HPDE6-E6E7 (cell line): ENCODE data around the gene MMP24.

Experiments
- DNase-seq: peaks from one replicate; pipeline ENCODE4 v3.0.0; 2011; ENCODE audit warnings: missing footprints; ENCODE audit errors: extremely low spot score

The MMP24 gene

GRCh38 chr20:35279040-35279439 is 52.5 kb downstream of the MMP24 start:
- DNase-seq: no peak

- DNase-seq: no peak
Observed at GRCh38 chr20:35279533-35280174, 53.2 kb downstream of the MMP24 start.

GRCh38 chr20:35280523-35280922 is 54.0 kb downstream of the MMP24 start:
- no peak for DNase-seq

GRCh38 chr20:35281506-35282101 is 55.1 kb downstream of the MMP24 start:
- no peak for DNase-seq

- no peak for DNase-seq
Observed at GRCh38 chr20:35283441-35284266, 57.2 kb downstream of the MMP24 start.

GRCh38 chr20:35284267-35284991 is 57.9 kb downstream of the MMP24 start, which contains the start of gene EIF6:
TSS of gene EIF6 (minus strand) at chr20:35284772. CDS start at chr20:35284487, 285 bp downstream.
- peak; percentile 96 for DNase-seq

GRCh38 chr20:35284992-35285805 is 58.7 kb downstream of the MMP24 start:
- no peak for DNase-seq

GRCh38 chr20:35285806-35286076 is 59.3 kb downstream of the MMP24 start:
- DNase-seq: no peak

- DNase-seq: no peak
Observed at GRCh38 chr20:35286077-35286898, 59.8 kb downstream of the MMP24 start.

- no peak for DNase-seq
Observed at GRCh38 chr20:35286899-35287508, 60.5 kb downstream of the MMP24 start.

- no peak for DNase-seq
Observed at GRCh38 chr20:35287509-35288324, 61.2 kb downstream of the MMP24 start.

- no peak for DNase-seq
Observed at GRCh38 chr20:35288325-35289060, 62.0 kb downstream of the MMP24 start.

GRCh38 chr20:35290186-35290886 is 63.8 kb downstream of the MMP24 start:
- DNase-seq: no peak

- DNase-seq: no peak
Observed at GRCh38 chr20:35290887-35291417, 64.5 kb downstream of the MMP24 start.

- DNase-seq: no peak
Observed at GRCh38 chr20:35291654-35292503, 65.4 kb downstream of the MMP24 start, which contains the start of gene FAM83C. TSS of gene FAM83C (minus strand) at chr20:35292425. CDS start at chr20:35292304, 121 bp downstream.

- no peak for DNase-seq
Observed at GRCh38 chr20:35292504-35293285, 66.2 kb downstream of the MMP24 start.
